ENCODE data around the gene UBE2D4.
"Not testable (repeated sequence)": the region's sequence is repeated elsewhere in the genome, so short reads cannot be mapped to it uniquely, and the experiment has no call there.

GRCh38 chr7:43978102-43978501 lies 51.9 kb downstream of the UBE2D4 start:
- TF ChIP-seq CTCF, POLR2A (IDR thresholded peaks at IDR 0.05): not testable (repeated sequence)

Data from thyroid gland (tissue), 4 donors.